ENCODE measurements around the gene ASTN2. TPM values are rescaled to one million over a fixed set of nuclear protein-coding genes. Genes with fewer than 3 reads are reported as not detected.

The ASTN2 gene
- total RNA-seq, 4 donors from 2014 or later: 4.0 to 7.0 (median 4.9) TPM

DNA sequence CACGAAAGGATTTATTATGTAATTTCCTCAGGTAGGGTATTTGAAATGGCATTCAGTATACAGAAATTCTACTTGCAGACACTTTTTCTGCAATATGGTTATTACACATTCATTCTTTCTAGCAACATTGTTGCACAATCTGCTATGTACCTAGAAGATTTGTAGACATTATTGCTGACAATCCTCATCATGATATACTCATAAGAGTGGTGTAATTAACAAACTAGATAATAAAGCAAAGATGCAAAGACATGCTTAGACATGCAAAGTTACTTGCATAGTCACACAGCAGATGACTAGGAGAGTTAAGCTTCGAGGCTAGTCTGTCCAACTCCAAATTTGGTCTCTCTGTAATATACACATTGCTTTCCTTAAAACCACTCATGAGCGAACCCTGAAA lies 317.1 kb downstream of the ASTN2 start:
- H3K4me3 ChIP-seq: no peak overlapping the region
- no peak for ATAC-seq
- 61 to 92% methylated on average over 3 of the region's 3 CpGs for WGBS, 2 donors (ENCODE audit: low coverage in 1 of 2)

DNA sequence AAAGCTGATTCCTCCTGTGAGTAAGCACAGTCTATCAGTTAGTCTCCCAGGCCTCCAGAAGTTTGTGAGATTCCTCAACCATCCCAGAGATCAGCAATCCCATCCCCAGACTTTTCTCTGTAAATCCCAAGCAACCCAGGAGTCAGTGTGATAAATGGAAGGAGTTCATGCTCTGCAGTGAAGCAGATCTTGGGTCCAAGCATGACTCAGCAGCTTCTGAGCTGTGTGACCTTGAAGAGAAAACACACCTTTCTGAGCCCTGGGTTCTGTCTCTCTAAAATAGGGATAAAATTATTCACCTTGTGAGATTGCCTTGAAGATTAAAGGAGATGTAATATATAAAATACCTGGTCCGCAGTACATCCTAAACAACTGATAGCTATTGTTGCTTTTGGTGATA lies 318.7 kb downstream of the ASTN2 start:
- Histone ChIP-seq H3K4me3 (no peak overlapping the region), H3K9me3 (no peaks in the 10 kb centered on the region), H3K27ac (no peak overlapping the region), H3K4me1 (peaks cover 0 to 11% (median 0%) of the 10 kb centered on the region in 3 donors), H3K36me3 (no peaks in the 10 kb centered on the region), H3K27me3 (peaks cover under 1% of the 10 kb centered on the region)
- whole genome bisulfite sequencing, 2 donors (ENCODE audit: low coverage in 1 of 2): 70 to 100% methylated on average over 1 of the region's 1 CpG
- ATAC-seq: no peak
- TF ChIP-seq POLR2A (IDR thresholded peaks at IDR 0.05): no peak
- no peak for TF ChIP-seq CTCF (IDR thresholded peaks at IDR 0.05)
- no peak for TF ChIP-seq POLR2AphosphoS5 (IDR thresholded peaks at IDR 0.05)
- TF ChIP-seq EP300 (IDR thresholded peaks at IDR 0.05): no peak

More for the DNA sequence above, 317.1 kb downstream of the ASTN2 start:
- no peaks in the 10 kb centered on the region for H3K36me3 ChIP-seq
- no peak overlapping the region for H3K27ac ChIP-seq
- H3K4me1 ChIP-seq: peaks cover 0 to 11% (median 0%) of the 10 kb centered on the region in 3 donors
- H3K27me3 ChIP-seq: peaks cover 5% of the 10 kb centered on the region
- no peaks in the 10 kb centered on the region for H3K9me3 ChIP-seq
- no peak for TF ChIP-seq EP300 (IDR thresholded peaks at IDR 0.05)
- no peak for TF ChIP-seq POLR2AphosphoS5 (IDR thresholded peaks at IDR 0.05)
- TF ChIP-seq CTCF (IDR thresholded peaks at IDR 0.05): no peak
- TF ChIP-seq POLR2A (IDR thresholded peaks at IDR 0.05): no peak

GRCh38 chr9:117095081-117095480 lies 319.8 kb downstream of the ASTN2 start:
- TF ChIP-seq POLR2AphosphoS5 (IDR thresholded peaks at IDR 0.05): no peak
- TF ChIP-seq POLR2A (IDR thresholded peaks at IDR 0.05): no peak
- no peak for TF ChIP-seq EP300 (IDR thresholded peaks at IDR 0.05)
- TF ChIP-seq CTCF (IDR thresholded peaks at IDR 0.05): no peak
- Histone ChIP-seq H3K4me1 (peaks cover 0 to 11% (median 0%) of the 10 kb centered on the region in 3 donors), H3K36me3 (no peaks in the 10 kb centered on the region), H3K27ac (peak overlapping the region in 1 of 4 donors; percentile 24), H3K27me3 (peaks cover 4% of the 10 kb centered on the region), H3K9me3 (no peaks in the 10 kb centered on the region), H3K4me3 (no peak overlapping the region)
- WGBS, 2 donors (ENCODE audit: low coverage in 1 of 2): 12 to 48% methylated on average over 2 of the region's 2 CpGs
- no peak for ATAC-seq

- WGBS, 2 donors (ENCODE audit: low coverage in 1 of 2): 0 to 12% methylated on average over 1 to 4 of the region's 4 CpGs
- Histone ChIP-seq H3K36me3 (no peaks in the 10 kb centered on the region), H3K27me3 (peaks cover 4% of the 10 kb centered on the region), H3K4me1 (peaks cover 0 to 11% (median 0%) of the 10 kb centered on the region in 3 donors), H3K27ac (no peak overlapping the region), H3K4me3 (no peak overlapping the region), H3K9me3 (no peaks in the 10 kb centered on the region)
- ATAC-seq: no peak
- TF ChIP-seq POLR2A (IDR thresholded peaks at IDR 0.05): no peak
- no peak for TF ChIP-seq EP300 (IDR thresholded peaks at IDR 0.05)
- TF ChIP-seq CTCF (IDR thresholded peaks at IDR 0.05): no peak
- no peak for TF ChIP-seq POLR2AphosphoS5 (IDR thresholded peaks at IDR 0.05)
These were observed 320.7 kb downstream of the ASTN2 start for GRCh38 chr9:117093891-117094844.
